ENCODE data around the gene ARHGEF28.

The ARHGEF28 gene

GRCh38 chr5:73726071-73726470 lies 100.1 kb downstream of the ARHGEF28 start:
- Histone ChIP-seq H3K23ac (ENCODE audit: low read length in 2 of 2) (no peak overlapping the region), H4K8ac (ENCODE audit: low read length) (no peak overlapping the region), H3K18ac (ENCODE audit: low read depth in 1 of 2, low read length in 2 of 2) (no peak overlapping the region), H3K27ac (ENCODE audit: low read length, poor library complexity, severe bottlenecking) (no peak overlapping the region), H3K4me3 (ENCODE audit: insufficient read depth in 1 of 2, low read depth in 1 of 2, low read length in 2 of 2) (no peak overlapping the region), H2BK5ac (ENCODE audit: low read depth, low read length, poor library complexity, severe bottlenecking) (no peak overlapping the region), H3K36me3 (ENCODE audit: control insufficient read depth in 1 of 2, insufficient read depth in 2 of 2, low read depth in 1 of 2, low read length in 2 of 2) (no peaks in the 10 kb centered on the region), H2AFZ (ENCODE audit: low read depth, low read length) (no peak overlapping the region), H3K4ac (ENCODE audit: low read depth in 1 of 2, low read length in 2 of 2) (no peak overlapping the region), H3K79me1 (replicated peaks; ENCODE audit: low read length, poor library complexity, severe bottlenecking) (peaks cover 11% of the 10 kb centered on the region), H3K4me2 (ENCODE audit: low read length, poor library complexity, severe bottlenecking) (no peak overlapping the region), H2BK15ac (ENCODE audit: low read depth, poor library complexity, severe bottlenecking) (no peak overlapping the region), H3K9me3 (ENCODE audit: control insufficient read depth, low read length) (no peaks in the 10 kb centered on the region), H4K91ac (ENCODE audit: low read length) (no peak overlapping the region), H3K14ac (ENCODE audit: low read length in 2 of 2) (no peak overlapping the region), H2BK120ac (ENCODE audit: low read depth, low read length) (no peak overlapping the region), H2AK5ac (ENCODE audit: low read length, severe bottlenecking) (no peak overlapping the region), H3K27me3 (ENCODE audit: control insufficient read depth in 1 of 2, insufficient read depth in 1 of 2, low read length in 2 of 2) (no peaks in the 10 kb centered on the region), H2BK12ac (ENCODE audit: low read length in 2 of 2) (no peak overlapping the region), H3K4me1 (ENCODE audit: control insufficient read depth, insufficient read depth, low read depth, low read length) (peaks cover 1% of the 10 kb centered on the region), H3K9ac (ENCODE audit: low read length) (no peak overlapping the region)
- no peak for DNase-seq

GRCh38 chr5:73726606-73727231 lies 100.7 kb downstream of the ARHGEF28 start:
- no peak overlapping the region for H2AK5ac ChIP-seq (ENCODE audit: low read length, severe bottlenecking)
- no peaks in the 10 kb centered on the region for H3K9me3 ChIP-seq (ENCODE audit: control insufficient read depth, low read length)
- peaks cover 9% of the 10 kb centered on the region for H3K79me1 ChIP-seq (replicated peaks; ENCODE audit: low read length, poor library complexity, severe bottlenecking)
- DNase-seq: no peak
- no peak overlapping the region for H3K27ac ChIP-seq (ENCODE audit: low read length, poor library complexity, severe bottlenecking)
- H3K27me3 ChIP-seq (ENCODE audit: control insufficient read depth in 1 of 2, insufficient read depth in 1 of 2, low read length in 2 of 2): no peaks in the 10 kb centered on the region
- H3K4ac ChIP-seq (ENCODE audit: low read depth in 1 of 2, low read length in 2 of 2): no peak overlapping the region
- no peak overlapping the region for H2BK120ac ChIP-seq (ENCODE audit: low read depth, low read length)
- H3K14ac ChIP-seq (ENCODE audit: low read length in 2 of 2): no peak overlapping the region
- no peak overlapping the region for H2BK12ac ChIP-seq (ENCODE audit: low read length in 2 of 2)
- no peak overlapping the region for H3K9ac ChIP-seq (ENCODE audit: low read length)
- WGBS: 89% methylated on average over 5 of the region's 5 CpGs
- no peak overlapping the region for H3K18ac ChIP-seq (ENCODE audit: low read depth in 1 of 2, low read length in 2 of 2)
- no peaks in the 10 kb centered on the region for H3K4me1 ChIP-seq (ENCODE audit: control insufficient read depth, insufficient read depth, low read depth, low read length)
- H3K23ac ChIP-seq (ENCODE audit: low read length in 2 of 2): no peak overlapping the region
- no peak overlapping the region for H4K91ac ChIP-seq (ENCODE audit: low read length)
- no peak overlapping the region for H2AFZ ChIP-seq (ENCODE audit: low read depth, low read length)
- H3K4me3 ChIP-seq (ENCODE audit: insufficient read depth in 1 of 2, low read depth in 1 of 2, low read length in 2 of 2): no peak overlapping the region
- H2BK5ac ChIP-seq (ENCODE audit: low read depth, low read length, poor library complexity, severe bottlenecking): no peak overlapping the region
- no peaks in the 10 kb centered on the region for H3K36me3 ChIP-seq (ENCODE audit: control insufficient read depth in 1 of 2, insufficient read depth in 2 of 2, low read depth in 1 of 2, low read length in 2 of 2)
- H2BK15ac ChIP-seq (ENCODE audit: low read depth, poor library complexity, severe bottlenecking): no peak overlapping the region
- H3K4me2 ChIP-seq (ENCODE audit: low read length, poor library complexity, severe bottlenecking): no peak overlapping the region
- no peak overlapping the region for H4K8ac ChIP-seq (ENCODE audit: low read length)

GRCh38 chr5:73727470-73727869 lies 101.5 kb downstream of the ARHGEF28 start:
- H4K8ac ChIP-seq (ENCODE audit: low read length): no peak overlapping the region
- H2BK120ac ChIP-seq (ENCODE audit: low read depth, low read length): no peak overlapping the region
- no peak overlapping the region for H3K18ac ChIP-seq (ENCODE audit: low read depth in 1 of 2, low read length in 2 of 2)
- no peaks in the 10 kb centered on the region for H3K36me3 ChIP-seq (ENCODE audit: control insufficient read depth in 1 of 2, insufficient read depth in 2 of 2, low read depth in 1 of 2, low read length in 2 of 2)
- no peak overlapping the region for H2AK5ac ChIP-seq (ENCODE audit: low read length, severe bottlenecking)
- DNase-seq: no peak
- peak overlapping the region in 1 of 2 experiments; percentile 42 for H2BK12ac ChIP-seq (ENCODE audit: low read length in 2 of 2)
- no peaks in the 10 kb centered on the region for H3K9me3 ChIP-seq (ENCODE audit: control insufficient read depth, low read length)
- no peak overlapping the region for H3K14ac ChIP-seq (ENCODE audit: low read length in 2 of 2)
- no peak overlapping the region for H3K4me3 ChIP-seq (ENCODE audit: insufficient read depth in 1 of 2, low read depth in 1 of 2, low read length in 2 of 2)
- H3K23ac ChIP-seq (ENCODE audit: low read length in 2 of 2): no peak overlapping the region
- no peak overlapping the region for H4K91ac ChIP-seq (ENCODE audit: low read length)
- no peak overlapping the region for H3K4ac ChIP-seq (ENCODE audit: low read depth in 1 of 2, low read length in 2 of 2)
- no peaks in the 10 kb centered on the region for H3K4me1 ChIP-seq (ENCODE audit: control insufficient read depth, insufficient read depth, low read depth, low read length)
- H3K27me3 ChIP-seq (ENCODE audit: control insufficient read depth in 1 of 2, insufficient read depth in 1 of 2, low read length in 2 of 2): no peaks in the 10 kb centered on the region
- H3K4me2 ChIP-seq (ENCODE audit: low read length, poor library complexity, severe bottlenecking): no peak overlapping the region
- H3K27ac ChIP-seq (ENCODE audit: low read length, poor library complexity, severe bottlenecking): no peak overlapping the region
- WGBS: 98% methylated on average over 1 of the region's 1 CpG
- H3K9ac ChIP-seq (ENCODE audit: low read length): no peak overlapping the region
- H2AFZ ChIP-seq (ENCODE audit: low read depth, low read length): no peak overlapping the region
- H2BK15ac ChIP-seq (ENCODE audit: low read depth, poor library complexity, severe bottlenecking): no peak overlapping the region
- peaks cover 9% of the 10 kb centered on the region for H3K79me1 ChIP-seq (replicated peaks; ENCODE audit: low read length, poor library complexity, severe bottlenecking)
- no peak overlapping the region for H2BK5ac ChIP-seq (ENCODE audit: low read depth, low read length, poor library complexity, severe bottlenecking)

GRCh38 chr5:73728493-73729273 lies 102.7 kb downstream of the ARHGEF28 start:
- no peak overlapping the region for H3K14ac ChIP-seq (ENCODE audit: low read length in 2 of 2)
- peaks cover 9% of the 10 kb centered on the region for H3K79me1 ChIP-seq (replicated peaks; ENCODE audit: low read length, poor library complexity, severe bottlenecking)
- H3K9ac ChIP-seq (ENCODE audit: low read length): no peak overlapping the region
- H2AK5ac ChIP-seq (ENCODE audit: low read length, severe bottlenecking): no peak overlapping the region
- H4K91ac ChIP-seq (ENCODE audit: low read length): no peak overlapping the region
- H3K4me3 ChIP-seq (ENCODE audit: insufficient read depth in 1 of 2, low read depth in 1 of 2, low read length in 2 of 2): no peak overlapping the region
- H3K4me1 ChIP-seq (ENCODE audit: control insufficient read depth, insufficient read depth, low read depth, low read length): no peaks in the 10 kb centered on the region
- no peak overlapping the region for H3K4me2 ChIP-seq (ENCODE audit: low read length, poor library complexity, severe bottlenecking)
- no peak overlapping the region for H3K18ac ChIP-seq (ENCODE audit: low read depth in 1 of 2, low read length in 2 of 2)
- no peak overlapping the region for H2BK12ac ChIP-seq (ENCODE audit: low read length in 2 of 2)
- no peak overlapping the region for H3K27ac ChIP-seq (ENCODE audit: low read length, poor library complexity, severe bottlenecking)
- H2BK5ac ChIP-seq (ENCODE audit: low read depth, low read length, poor library complexity, severe bottlenecking): no peak overlapping the region
- 89% methylated on average over 7 of the region's 7 CpGs for WGBS
- DNase-seq: no peak
- no peak overlapping the region for H2BK15ac ChIP-seq (ENCODE audit: low read depth, poor library complexity, severe bottlenecking)
- H2BK120ac ChIP-seq (ENCODE audit: low read depth, low read length): no peak overlapping the region
- H3K4ac ChIP-seq (ENCODE audit: low read depth in 1 of 2, low read length in 2 of 2): no peak overlapping the region
- no peaks in the 10 kb centered on the region for H3K9me3 ChIP-seq (ENCODE audit: control insufficient read depth, low read length)
- no peak overlapping the region for H3K23ac ChIP-seq (ENCODE audit: low read length in 2 of 2)
- no peaks in the 10 kb centered on the region for H3K36me3 ChIP-seq (ENCODE audit: control insufficient read depth in 1 of 2, insufficient read depth in 2 of 2, low read depth in 1 of 2, low read length in 2 of 2)
- H2AFZ ChIP-seq (ENCODE audit: low read depth, low read length): no peak overlapping the region
- no peaks in the 10 kb centered on the region for H3K27me3 ChIP-seq (ENCODE audit: control insufficient read depth in 1 of 2, insufficient read depth in 1 of 2, low read length in 2 of 2)
- H4K8ac ChIP-seq (ENCODE audit: low read length): no peak overlapping the region

Measured in mesenchymal stem cell (in vitro differentiated cells and primary cell).